NCI-H2196 (cell line): Measurements from ENCODE around the gene PXT1.
A peak's percentile ranks its signal among the peaks of the same experiment; 100 is the strongest.

ENCODE experiments used
- DNase-seq: peaks from one replicate; lab custom pipeline; 2025; ENCODE audit not compliant: unreplicated experiment; lab: John Stamatoyannopoulos, UW

Gene PXT1

GRCh38 chr6:36392621-36393020 is 50.0 kb downstream of the PXT1 start:
- no peak for DNase-seq

GRCh38 chr6:36389353-36389752 is 53.3 kb downstream of the PXT1 start:
- no peak for DNase-seq

- DNase-seq: peak; percentile 38
These were observed 55.0 kb downstream of the PXT1 start, which contains the start of gene ETV7 for GRCh38 chr6:36387440-36388303. ETV7 (minus strand) TSS chr6:36387669; CDS start chr6:36387541, 128 bp downstream.

GRCh38 chr6:36386495-36387439 is 55.9 kb downstream of the PXT1 start:
- DNase-seq: peak; percentile 59

- no peak for DNase-seq
These were observed 58.6 kb downstream of the PXT1 start for GRCh38 chr6:36384095-36384494.

GRCh38 chr6:36383606-36384005 is 59.0 kb downstream of the PXT1 start:
- no peak for DNase-seq

GRCh38 chr6:36382976-36383375 is 59.7 kb downstream of the PXT1 start:
- no peak for DNase-seq

GRCh38 chr6:36381502-36382389 is 60.9 kb downstream of the PXT1 start:
- DNase-seq: no peak

GRCh38 chr6:36380166-36380565 is 62.5 kb downstream of the PXT1 start:
- no peak for DNase-seq

- DNase-seq: no peak
These were observed 63.7 kb downstream of the PXT1 start for GRCh38 chr6:36378936-36379335.

- DNase-seq: no peak
These were observed 64.3 kb downstream of the PXT1 start for GRCh38 chr6:36378243-36378920.

GRCh38 chr6:36377594-36377993 is 65.1 kb downstream of the PXT1 start:
- DNase-seq: no peak

GRCh38 chr6:36376742-36377141 is 65.9 kb downstream of the PXT1 start:
- DNase-seq: no peak

- no peak for DNase-seq
These were observed 66.5 kb downstream of the PXT1 start for GRCh38 chr6:36376183-36376582.

- no peak for DNase-seq
These were observed 67.0 kb downstream of the PXT1 start for GRCh38 chr6:36375644-36376155.

- DNase-seq: no peak
These were observed 67.7 kb downstream of the PXT1 start for GRCh38 chr6:36374972-36375371.

- no peak for DNase-seq
These were observed 68.5 kb downstream of the PXT1 start for GRCh38 chr6:36374194-36374593.

GRCh38 chr6:36373368-36374019 is 69.2 kb downstream of the PXT1 start:
- DNase-seq: no peak

GRCh38 chr6:36372088-36372487 is 70.6 kb downstream of the PXT1 start:
- DNase-seq: no peak
